HCT116 (cell line): Measurements from ENCODE around the gene EPB41L4A. TPM values are rescaled to one million over a fixed set of nuclear protein-coding genes. Genes with fewer than 3 reads are reported as not detected.

Experiments used
- ATAC-seq: fragments of 200-7000 bp; cut with Tn5 transposase; 2 replicates; pipeline ENCODE4 v1.9.1; 2020; ENCODE audit warnings: mild to moderate bottlenecking, moderate library complexity
- BruUV-seq: library from RNA; stranded (reverse); fragments of 400-500 nt; replicated peaks from 2 replicates; lab custom pipeline; 2021; lab: Mats Ljungman, UMichigan
- CTCF ChIA-PET: fragments of 300-600 bp; sonication (Branson Sonifier 250); formaldehyde crosslinking; loops from one replicate; lab custom pipeline; 2021; ENCODE audit warnings: antibody characterized with exemption; lab: Charles Lee
- POLR2A ChIA-PET: fragments of 300-600, 350-600 bp; sonication (Branson Sonifier 250); formaldehyde crosslinking; loops from one replicate; lab custom pipeline; 2021; ENCODE audit warnings: antibody characterized with exemption; lab: Charles Lee
- RAD21 ChIA-PET, 2 experiments: fragments of 300-600 bp; sonication (Branson Sonifier 250); formaldehyde crosslinking; loops; one replicate each; lab custom pipeline; 2023; ENCODE audit warnings: low total read pairs in 2 of 2; ENCODE audit not compliant: uncharacterized antibody in 2 of 2, unreplicated experiment in 2 of 2, low non-redundant PET in 1 of 2; lab: Charles Lee
- DNase-seq: peaks from one replicate; pipeline ENCODE4 v3.0.0-alpha.2; 2010; ENCODE audit warnings: low read depth, low spot score
- H2AFZ ChIP-seq: fragments of 200-600 bp; shearing (Covaris generic), sonication (generic); 2 replicates; pipeline ENCODE4 v1.6.1; 2017; ENCODE audit warnings: low read depth, mixed run types, mixed read lengths, antibody characterized with exemption, low read length; ENCODE audit not compliant: poor library complexity, severe bottlenecking
- H3K27ac ChIP-seq: 2 replicates; pipeline ENCODE4 v1.5.1; 2012; ENCODE audit warnings: low read depth, low read length
- H3K27me3 ChIP-seq: fragments of 200-600 bp; sonication (generic); 2 replicates; pipeline ENCODE4 v1.6.1; 2016; ENCODE audit warnings: mixed run types, low read length, mixed read lengths; ENCODE audit not compliant: insufficient read depth
- H3K36me3 ChIP-seq, 2 experiments: fragments of 200-500 bp in 1 of 2; fragments of 200-600 bp in 1 of 2; sonication (Bioruptor generic) in 1 of 2; sonication (generic) in 1 of 2; 2 replicates each; pipeline versions ENCODE4 v1.5.1 to v1.6.1; 2014 to 2016; ENCODE audit warnings: low read length in 2 of 2, inconsistent platforms in 1 of 2, mixed read lengths in 1 of 2, mixed run types in 1 of 2; ENCODE audit not compliant: insufficient read depth in 2 of 2, control insufficient read depth in 1 of 2
- H3K4me1 ChIP-seq, 2 experiments: fragments of 200-600 bp in 1 of 2; sonication (generic) in 1 of 2; 2 replicates each; pipeline versions ENCODE4 v1.5.1 to v1.6.1; 2012 to 2017; ENCODE audit warnings: low read length in 2 of 2, inconsistent platforms in 1 of 2, mild to moderate bottlenecking in 1 of 2, mixed read lengths in 1 of 2, mixed run types in 1 of 2, moderate library complexity in 1 of 2; ENCODE audit not compliant: insufficient read depth in 2 of 2, control insufficient read depth in 1 of 2
- H3K4me2 ChIP-seq: fragments of 200-600 bp; sonication (generic); 2 replicates; pipeline ENCODE4 v1.6.1; 2017; ENCODE audit warnings: mixed run types, low read length, mixed read lengths
- H3K4me3 ChIP-seq, 2 experiments: fragments of 200-600 bp in 1 of 2; sonication (generic) in 1 of 2; replicated peaks in 1 of 2; 2 replicates each; pipeline ENCODE4 v1.5.1; 2011 to 2016; ENCODE audit warnings: low read length in 2 of 2, control low read depth in 1 of 2, low read depth in 1 of 2, mild to moderate bottlenecking in 1 of 2, mixed read lengths in 1 of 2, mixed run types in 1 of 2
- H3K79me2 ChIP-seq: fragments of 200-600 bp; sonication (generic); 2 replicates; pipeline ENCODE4 v1.6.1; 2017; ENCODE audit warnings: mild to moderate bottlenecking, mixed run types, low read length, moderate library complexity, mixed read lengths; ENCODE audit not compliant: insufficient read depth
- H3K9ac ChIP-seq: fragments of 200-600 bp; sonication (generic); 2 replicates; pipeline ENCODE4 v1.6.1; 2016; ENCODE audit warnings: low read length, mixed read lengths
- H3K9me2 ChIP-seq: fragments of 200-600 bp; sonication (generic), shearing (Covaris generic); 2 replicates; pipeline ENCODE4 v1.6.1; 2017; ENCODE audit warnings: mixed run types, mild to moderate bottlenecking, moderate library complexity; ENCODE audit not compliant: insufficient read depth
- H3K9me3 ChIP-seq, 2 experiments: fragments of 200-500 bp in 1 of 2; fragments of 200-600 bp in 1 of 2; sonication (Bioruptor generic) in 1 of 2; sonication (generic) in 1 of 2; 2 replicates each; pipeline ENCODE4 v1.6.1; 2014 to 2017; ENCODE audit warnings: low read length in 2 of 2, mixed read lengths in 2 of 2, inconsistent platforms in 1 of 2, low read depth in 1 of 2, mild to moderate bottlenecking in 1 of 2, mixed run types in 1 of 2, moderate library complexity in 1 of 2; ENCODE audit not compliant: control insufficient read depth in 1 of 2, insufficient read depth in 1 of 2
- H4K20me1 ChIP-seq: fragments of 200-600 bp; sonication (generic), shearing (Covaris generic); 2 replicates; pipeline ENCODE4 v1.6.1; 2017; ENCODE audit warnings: mixed run types, mild to moderate bottlenecking, moderate library complexity; ENCODE audit not compliant: insufficient read depth
- CTCF ChIP-seq, 3 experiments: fragments of 200-600 bp in 1 of 3; sonication (generic) in 1 of 3; IDR thresholded peaks in 2 of 3; conservative IDR thresholded peaks in 1 of 3; 2 replicates each; pipeline ENCODE4 v1.5.1; 2012 to 2017; ENCODE audit warnings: low read depth in 2 of 3, low read length in 2 of 3, antibody characterized with exemption in 1 of 3, borderline replicate concordance in 1 of 3, control low read depth in 1 of 3, mild to moderate bottlenecking in 1 of 3, mixed read lengths in 1 of 3, mixed run types in 1 of 3, moderate library complexity in 1 of 3; ENCODE audit not compliant: insufficient read depth in 1 of 3
- EGR1 ChIP-seq: IDR thresholded peaks from 2 replicates; pipeline ENCODE4 v1.6.1; 2012; ENCODE audit warnings: low read depth
- JUND ChIP-seq: IDR thresholded peaks from 2 replicates; pipeline ENCODE4 v1.6.1; 2012
- SIN3A ChIP-seq: IDR thresholded peaks from 2 replicates; pipeline ENCODE4 v1.6.1; 2012; ENCODE audit warnings: low read depth
- ZBTB33 ChIP-seq: IDR thresholded peaks from 2 replicates; pipeline ENCODE4 v1.6.1; 2011; ENCODE audit warnings: mild to moderate bottlenecking, low read length, moderate library complexity; ENCODE audit not compliant: insufficient replicate concordance; ENCODE audit errors: extremely low read depth
- intact Hi-C: fragments of 100-400 bp; cut with micrococcal nuclease; formaldehyde crosslinking; loops from 2 replicates; pipeline ENCODE4 v1.10.0; 2022
- total RNA-seq: library from RNA; stranded (reverse); gene quantifications from one replicate; pipeline ENCODE4 v1.2.1, GENCODE V29; 2021; ENCODE audit not compliant: unreplicated experiment

EPB41L4A gene
- total RNA-seq, 1 experiment from 2014 or later, result 2.8 TPM

- no peak for TF ChIP-seq ZBTB33
Measured at GRCh38 chr5:112119508-112119907, 299.6 kb downstream of the EPB41L4A start (continued).

- no peak overlapping the region for H3K9ac ChIP-seq
- ChIA-PET RAD21 (no interaction called here), POLR2A (no interaction called here), CTCF (no interaction called here)
- ATAC-seq, result no peak
- H3K27ac ChIP-seq, result no peak overlapping the region
- no peak overlapping the region for H3K4me2 ChIP-seq
- no peaks in the 10 kb centered on the region for H3K4me1 ChIP-seq
- no peak for TF ChIP-seq JUND
- TF ChIP-seq SIN3A, result no peak
- no peak for TF ChIP-seq CTCF (IDR thresholded peaks at IDR 0.05 in 2 of 3, conservative IDR thresholded peaks at IDR 0.05 in 1 of 3; ENCODE audit: borderline replicate concordance in 1 of 3, insufficient read depth in 1 of 3, low read depth in 2 of 3, low read length in 2 of 3)
- no peak for TF ChIP-seq EGR1
- intact Hi-C loops, result loop anchor here (10.0 kb wide), 1 partner anchor 1083 kb away; no protein-coding TSS in a partner anchor
- DNase-seq, result no peak
- no peaks in the 10 kb centered on the region for H3K9me2 ChIP-seq
- H4K20me1 ChIP-seq, result no peaks in the 10 kb centered on the region
- H3K9me3 ChIP-seq, result no peaks in the 10 kb centered on the region
- H3K36me3 ChIP-seq, result no peaks in the 10 kb centered on the region
- no TSS peak for BruUV-seq
- no peaks in the 10 kb centered on the region for H3K79me2 ChIP-seq
- no peak overlapping the region for H2AFZ ChIP-seq
- no peak overlapping the region for H3K4me3 ChIP-seq
- no peaks in the 10 kb centered on the region for H3K27me3 ChIP-seq
Measured at GRCh38 chr5:112117551-112117950, 301.5 kb downstream of the EPB41L4A start.
